ENCODE data around the gene MAML2. TPM values are rescaled to one million over a fixed set of nuclear protein-coding genes. Genes with fewer than 3 reads are reported as not detected.

Gene MAML2
- total and polyA plus RNA-seq, 9 of the 15 experiments (the other 6 are each of a cell fraction or from before 2014, with no cell fraction given), result 0.79 to 6.8 (median 4.8) TPM

DNA sequence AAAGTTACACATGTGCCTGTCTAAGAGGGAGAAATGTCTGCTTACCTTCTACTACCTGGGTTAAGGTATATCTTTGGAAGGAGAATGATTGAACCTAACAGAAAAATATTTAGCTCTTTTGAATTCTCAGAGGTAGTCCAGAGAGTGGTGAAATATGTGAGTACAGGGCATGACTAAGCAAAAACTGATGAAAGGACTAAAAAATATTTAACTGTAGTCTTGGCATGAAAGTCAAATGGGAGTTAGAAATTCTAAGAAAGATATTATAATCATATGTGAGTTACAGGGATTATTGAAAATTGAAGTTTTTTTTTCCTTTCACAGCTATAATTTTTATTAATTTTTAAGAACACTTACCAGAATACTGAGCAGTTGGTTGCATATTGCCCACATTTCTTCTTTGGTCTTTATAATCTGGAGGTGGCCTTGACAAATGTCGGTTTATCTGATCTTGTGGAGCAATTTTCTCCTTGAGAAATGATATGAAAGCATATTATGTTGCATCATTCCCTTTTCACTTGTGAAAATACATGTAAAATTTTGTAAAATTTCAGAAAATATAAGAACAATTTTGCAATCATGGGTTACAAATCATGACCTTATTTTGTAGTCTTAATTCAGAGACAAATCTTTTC, 357.7 kb downstream of the MAML2 start (continued):
- TF ChIP-seq IRF9 (tag; IDR thresholded peaks at IDR 0.05) (no peak), TRIM24 (IDR thresholded peaks at IDR 0.05) (peak; percentile 14 to 43; a peak in 1 of 4 replicates), MAFG (tag; conservative IDR thresholded peaks at IDR 0.05) (peak; percentile 97), NBN (IDR thresholded peaks at IDR 0.05; ENCODE audit: low read depth) (no peak)
- TF ChIP-seq, protein P1, sequence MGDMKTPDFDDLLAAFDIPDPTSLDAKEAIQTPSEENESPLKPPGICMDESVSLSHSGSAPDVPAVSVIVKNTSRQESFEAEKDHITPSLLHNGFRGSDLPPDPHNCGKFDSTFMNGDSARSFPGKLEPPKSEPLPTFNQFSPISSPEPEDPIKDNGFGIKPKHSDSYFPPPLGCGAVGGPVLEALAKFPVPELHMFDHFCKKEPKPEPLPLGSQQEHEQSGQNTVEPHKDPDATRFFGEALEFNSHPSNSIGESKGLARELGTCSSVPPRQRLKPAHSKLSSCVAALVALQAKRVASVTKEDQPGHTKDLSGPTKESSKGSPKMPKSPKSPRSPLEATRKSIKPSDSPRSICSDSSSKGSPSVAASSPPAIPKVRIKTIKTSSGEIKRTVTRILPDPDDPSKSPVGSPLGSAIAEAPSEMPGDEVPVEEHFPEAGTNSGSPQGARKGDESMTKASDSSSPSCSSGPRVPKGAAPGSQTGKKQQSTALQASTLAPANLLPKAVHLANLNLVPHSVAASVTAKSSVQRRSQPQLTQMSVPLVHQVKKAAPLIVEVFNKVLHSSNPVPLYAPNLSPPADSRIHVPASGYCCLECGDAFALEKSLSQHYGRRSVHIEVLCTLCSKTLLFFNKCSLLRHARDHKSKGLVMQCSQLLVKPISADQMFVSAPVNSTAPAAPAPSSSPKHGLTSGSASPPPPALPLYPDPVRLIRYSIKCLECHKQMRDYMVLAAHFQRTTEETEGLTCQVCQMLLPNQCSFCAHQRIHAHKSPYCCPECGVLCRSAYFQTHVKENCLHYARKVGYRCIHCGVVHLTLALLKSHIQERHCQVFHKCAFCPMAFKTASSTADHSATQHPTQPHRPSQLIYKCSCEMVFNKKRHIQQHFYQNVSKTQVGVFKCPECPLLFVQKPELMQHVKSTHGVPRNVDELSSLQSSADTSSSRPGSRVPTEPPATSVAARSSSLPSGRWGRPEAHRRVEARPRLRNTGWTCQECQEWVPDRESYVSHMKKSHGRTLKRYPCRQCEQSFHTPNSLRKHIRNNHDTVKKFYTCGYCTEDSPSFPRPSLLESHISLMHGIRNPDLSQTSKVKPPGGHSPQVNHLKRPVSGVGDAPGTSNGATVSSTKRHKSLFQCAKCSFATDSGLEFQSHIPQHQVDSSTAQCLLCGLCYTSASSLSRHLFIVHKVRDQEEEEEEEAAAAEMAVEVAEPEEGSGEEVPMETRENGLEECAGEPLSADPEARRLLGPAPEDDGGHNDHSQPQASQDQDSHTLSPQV (IDR thresholded peaks at IDR 0.05), result peak; percentile 45; the same call in 1 of the 2 replicates
- TF ChIP-seq, protein P2, sequence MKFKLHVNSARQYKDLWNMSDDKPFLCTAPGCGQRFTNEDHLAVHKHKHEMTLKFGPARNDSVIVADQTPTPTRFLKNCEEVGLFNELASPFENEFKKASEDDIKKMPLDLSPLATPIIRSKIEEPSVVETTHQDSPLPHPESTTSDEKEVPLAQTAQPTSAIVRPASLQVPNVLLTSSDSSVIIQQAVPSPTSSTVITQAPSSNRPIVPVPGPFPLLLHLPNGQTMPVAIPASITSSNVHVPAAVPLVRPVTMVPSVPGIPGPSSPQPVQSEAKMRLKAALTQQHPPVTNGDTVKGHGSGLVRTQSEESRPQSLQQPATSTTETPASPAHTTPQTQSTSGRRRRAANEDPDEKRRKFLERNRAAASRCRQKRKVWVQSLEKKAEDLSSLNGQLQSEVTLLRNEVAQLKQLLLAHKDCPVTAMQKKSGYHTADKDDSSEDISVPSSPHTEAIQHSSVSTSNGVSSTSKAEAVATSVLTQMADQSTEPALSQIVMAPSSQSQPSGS (CRISPR knock-in tag; IDR thresholded peaks at IDR 0.05), result no peak

Measured in K562 (cell line).